Mesendoderm (in vitro differentiated cells): ENCODE results near the gene TSEN2.

Experiments used
- DNase-seq: peaks from one replicate; pipeline ENCODE4 v3.0.0; 2013
- H2AK5ac ChIP-seq: 2 replicates; pipeline ENCODE4 v1.6.1; 2013; ENCODE audit warnings: low read length, inconsistent platforms
- H2BK120ac ChIP-seq: 2 replicates; pipeline ENCODE4 v1.6.1; 2013; ENCODE audit warnings: low read depth, mild to moderate bottlenecking, low read length, moderate library complexity, mixed read lengths
- H2BK15ac ChIP-seq: replicated peaks from 2 replicates; pipeline ENCODE4 v1.6.1; 2013; ENCODE audit warnings: low read depth, mild to moderate bottlenecking, moderate library complexity
- H2BK5ac ChIP-seq: 2 replicates; pipeline ENCODE4 v1.6.1; 2013; ENCODE audit warnings: low read length, inconsistent platforms
- H3K18ac ChIP-seq: 2 replicates; pipeline ENCODE4 v1.6.1; 2013; ENCODE audit warnings: mild to moderate bottlenecking, low read length, mixed read lengths
- H3K23ac ChIP-seq: one replicate; pipeline ENCODE4 v1.6.1; 2013; ENCODE audit warnings: low read length
- H3K27ac ChIP-seq: 2 replicates; pipeline ENCODE4 v1.5.1; 2013; ENCODE audit warnings: low read depth, mild to moderate bottlenecking, inconsistent platforms, low read length, moderate library complexity
- H3K27me3 ChIP-seq: 2 replicates; pipeline ENCODE4 v1.6.1; 2013; ENCODE audit warnings: low read length, control low read depth, mild to moderate bottlenecking, inconsistent platforms; ENCODE audit not compliant: insufficient read depth, poor library complexity
- H3K36me3 ChIP-seq: 2 replicates; pipeline ENCODE4 v1.6.1; 2013; ENCODE audit warnings: low read length, inconsistent platforms; ENCODE audit not compliant: control insufficient read depth, insufficient read depth
- H3K4ac ChIP-seq: one replicate; pipeline ENCODE4 v1.6.1; 2013; ENCODE audit warnings: low read depth, mild to moderate bottlenecking, low read length, moderate library complexity
- H3K4me1 ChIP-seq: 2 replicates; pipeline ENCODE4 v1.6.1; 2013; ENCODE audit warnings: low read depth, low read length, inconsistent platforms; ENCODE audit not compliant: control insufficient read depth
- H3K4me2 ChIP-seq: 2 replicates; pipeline ENCODE4 v1.6.1; 2013; ENCODE audit warnings: low read length
- H3K4me3 ChIP-seq: 2 replicates; pipeline ENCODE4 v1.5.1; 2013; ENCODE audit warnings: mild to moderate bottlenecking, low read length
- H3K56ac ChIP-seq: one replicate; pipeline ENCODE4 v1.6.1; 2013; ENCODE audit warnings: low read length
- H3K79me1 ChIP-seq: 2 replicates; pipeline ENCODE4 v1.6.1; 2013; ENCODE audit warnings: low read length, inconsistent platforms
- H3K79me2 ChIP-seq: 2 replicates; pipeline ENCODE4 v1.6.1; 2013; ENCODE audit warnings: mild to moderate bottlenecking, low read length; ENCODE audit not compliant: control insufficient read depth, insufficient read depth
- H3K9ac ChIP-seq: 2 replicates; pipeline ENCODE4 v1.6.1; 2013; ENCODE audit warnings: low read length, inconsistent platforms
- H4K5ac ChIP-seq: one replicate; pipeline ENCODE4 v1.6.1; 2013; ENCODE audit warnings: low read length
- H4K8ac ChIP-seq: one replicate; pipeline ENCODE4 v1.6.1; 2013; ENCODE audit warnings: low read depth, mild to moderate bottlenecking, control low read depth, low read length, moderate library complexity
- WGBS: extraction: QIAGEN DNeasy Blood & Tissue Kit; methylation state at CpG from one replicate; pipeline ENCODE4 v1.1.7; 2013; ENCODE audit warnings: low lambda C conversion rate, missing lambda C conversion rate; ENCODE audit not compliant: insufficient coverage; ENCODE audit errors: extremely low coverage; 5-methylcytosine and 5-hydroxymethylcytosine counted together

Gene TSEN2

DNA sequence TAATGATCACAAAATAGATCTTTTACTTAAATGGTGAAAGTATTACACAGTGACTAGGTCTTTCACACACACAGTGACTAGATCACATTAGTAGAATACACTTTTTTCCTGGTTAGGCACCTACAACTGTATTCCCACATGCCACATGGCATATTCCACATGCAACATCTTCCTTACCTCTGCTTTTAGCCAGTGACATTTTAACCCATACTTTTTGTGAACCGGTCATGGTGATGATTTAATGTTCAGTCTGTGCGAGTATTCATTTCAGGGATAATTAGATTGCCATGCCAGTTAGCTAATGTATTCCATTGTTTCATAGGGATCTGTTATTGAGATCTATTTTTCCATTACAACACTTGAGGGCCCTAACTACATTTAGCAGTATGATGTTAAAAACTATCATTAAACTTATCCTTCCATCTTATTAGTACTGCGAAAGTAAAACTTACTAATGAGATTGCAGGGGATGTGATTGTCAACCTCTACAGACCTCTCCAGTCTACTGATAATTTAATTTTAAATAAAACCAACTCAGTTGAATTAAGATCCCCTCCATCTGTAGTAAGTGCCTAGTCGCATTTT, 28.3 kb downstream of the TSEN2 start:
- Histone ChIP-seq H3K23ac (no peak overlapping the region), H3K18ac (no peak overlapping the region), H3K36me3 (no peaks in the 10 kb centered on the region), H3K27ac (no peak overlapping the region), H3K79me1 (no peaks in the 10 kb centered on the region), H3K4me1 (peaks cover 2% of the 10 kb centered on the region), H3K4me2 (no peak overlapping the region), H3K9ac (no peak overlapping the region), H4K5ac (no peak overlapping the region), H2BK120ac (no peak overlapping the region), H3K56ac (no peak overlapping the region), H2BK15ac (no peak overlapping the region), H4K8ac (no peak overlapping the region), H3K27me3 (no peaks in the 10 kb centered on the region), H3K4ac (no peak overlapping the region), H3K79me2 (no peaks in the 10 kb centered on the region), H2AK5ac (no peak overlapping the region), H3K4me3 (no peak overlapping the region), H2BK5ac (no peak overlapping the region)
- WGBS = no CpG with 5 or more reads among the region's 4 CpGs
- DNase-seq = no peak

DNA sequence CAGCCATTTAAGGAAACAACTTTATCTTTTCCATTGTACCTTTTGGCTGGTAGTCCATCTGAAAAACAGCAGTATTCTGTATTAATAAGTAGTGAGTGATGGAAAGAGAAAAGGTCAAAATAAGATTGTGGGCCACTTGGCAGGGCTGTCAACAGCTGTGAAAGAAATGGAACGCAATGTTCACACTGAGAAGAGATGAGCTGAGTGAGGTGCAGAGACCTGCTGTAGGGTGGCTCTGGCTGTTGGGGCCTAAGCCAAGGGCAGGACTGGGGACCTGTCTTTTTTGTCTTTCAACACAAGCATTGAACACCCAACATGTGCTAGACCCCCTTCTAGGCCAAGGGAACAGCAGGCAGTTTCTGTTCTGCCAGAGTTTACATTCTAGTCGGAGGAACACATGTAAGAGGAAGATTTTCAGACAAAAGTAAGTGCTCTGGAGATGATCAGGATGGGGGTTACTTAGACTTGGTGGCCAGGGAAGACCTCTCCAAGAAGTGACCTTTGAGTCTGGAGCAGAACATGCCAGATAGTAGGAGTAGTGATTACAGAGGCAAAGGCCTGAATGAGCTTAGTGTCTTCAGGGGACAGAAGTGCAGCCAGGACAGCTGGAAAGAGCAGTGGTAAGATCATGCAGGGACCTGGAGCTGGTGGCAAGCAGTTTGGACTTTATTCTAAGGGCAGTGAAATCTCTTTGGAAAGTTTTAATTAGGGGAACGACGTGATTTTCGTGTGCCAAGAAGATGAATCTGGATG, 29.6 kb downstream of the TSEN2 start:
- no peak overlapping the region for H4K5ac ChIP-seq
- H3K27me3 ChIP-seq = no peaks in the 10 kb centered on the region
- H4K8ac ChIP-seq = no peak overlapping the region
- no peak overlapping the region for H3K23ac ChIP-seq
- H3K79me2 ChIP-seq = no peaks in the 10 kb centered on the region
- H3K27ac ChIP-seq = no peak overlapping the region
- H2BK15ac ChIP-seq = no peak overlapping the region
- no peak overlapping the region for H3K4me3 ChIP-seq
- H2AK5ac ChIP-seq = no peak overlapping the region
- DNase-seq = no peak
- no peak overlapping the region for H2BK120ac ChIP-seq
- no peak overlapping the region for H3K56ac ChIP-seq
- WGBS = 100% methylated on average over 3 of the region's 5 CpGs
- H3K4me2 ChIP-seq = no peak overlapping the region
- no peak overlapping the region for H2BK5ac ChIP-seq
- no peaks in the 10 kb centered on the region for H3K79me1 ChIP-seq
- H3K9ac ChIP-seq = no peak overlapping the region
- H3K18ac ChIP-seq = no peak overlapping the region
- H3K4me1 ChIP-seq = peaks cover 4% of the 10 kb centered on the region
- H3K4ac ChIP-seq = no peak overlapping the region
- H3K36me3 ChIP-seq = no peaks in the 10 kb centered on the region

DNA sequence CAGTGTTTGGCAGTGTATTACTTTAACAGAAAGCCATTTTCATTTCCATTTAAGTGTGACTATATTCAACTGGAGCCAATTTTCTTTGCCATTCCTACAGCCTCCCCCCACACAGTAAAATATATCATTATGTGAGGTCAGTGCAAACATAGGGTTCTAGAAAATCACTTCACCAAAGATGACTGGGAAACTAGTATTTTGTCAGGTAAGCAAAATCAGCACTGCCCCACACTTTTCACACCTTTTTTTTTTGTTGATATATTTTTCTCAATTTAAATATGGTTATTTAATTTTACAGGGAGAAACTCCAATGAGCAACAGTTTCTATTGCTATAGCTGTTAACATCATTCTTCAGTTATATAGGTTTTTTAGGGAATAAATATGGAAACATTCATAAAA, 31.4 kb downstream of the TSEN2 start:
- Histone ChIP-seq H4K8ac (no peak overlapping the region), H3K4me1 (peaks cover 4% of the 10 kb centered on the region), H3K36me3 (no peaks in the 10 kb centered on the region), H2BK120ac (no peak overlapping the region), H3K4me3 (no peak overlapping the region), H3K27ac (no peak overlapping the region), H2BK15ac (no peak overlapping the region), H3K4ac (no peak overlapping the region), H4K5ac (no peak overlapping the region), H2BK5ac (no peak overlapping the region), H3K9ac (no peak overlapping the region), H3K56ac (no peak overlapping the region), H3K79me2 (no peaks in the 10 kb centered on the region), H3K23ac (no peak overlapping the region), H3K18ac (no peak overlapping the region), H3K4me2 (no peak overlapping the region), H3K79me1 (no peaks in the 10 kb centered on the region), H2AK5ac (no peak overlapping the region), H3K27me3 (no peaks in the 10 kb centered on the region)
- no peak for DNase-seq

DNA sequence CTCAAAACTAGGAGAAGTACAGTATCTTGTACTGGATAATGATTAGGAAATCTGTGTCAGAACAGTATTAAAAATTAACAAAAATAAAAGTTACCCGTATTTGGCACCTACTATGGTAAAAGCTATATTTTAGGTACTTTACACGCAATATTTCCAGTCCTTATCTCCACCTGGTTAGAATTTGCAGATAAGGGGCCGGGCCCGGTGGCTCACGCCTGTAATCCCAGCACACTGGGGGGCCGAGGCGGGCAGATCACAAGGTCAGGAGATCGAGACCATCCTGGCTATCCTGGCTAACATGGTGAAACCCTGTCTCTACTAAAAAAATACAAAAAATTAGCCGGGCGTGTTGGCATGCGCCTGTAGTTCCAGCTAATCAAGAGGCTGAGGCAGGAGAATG, 32.6 kb downstream of the TSEN2 start:
- Histone ChIP-seq H4K8ac (no peak overlapping the region), H4K5ac (no peak overlapping the region), H2BK120ac (no peak overlapping the region), H3K9ac (no peak overlapping the region), H3K56ac (no peak overlapping the region), H3K4me2 (no peak overlapping the region), H3K36me3 (no peaks in the 10 kb centered on the region), H3K4me1 (peaks cover 4% of the 10 kb centered on the region), H3K79me2 (no peaks in the 10 kb centered on the region), H3K4ac (no peak overlapping the region), H2BK5ac (no peak overlapping the region), H3K27me3 (no peaks in the 10 kb centered on the region), H2BK15ac (no peak overlapping the region), H2AK5ac (no peak overlapping the region), H3K18ac (no peak overlapping the region), H3K27ac (no peak overlapping the region), H3K79me1 (no peaks in the 10 kb centered on the region), H3K4me3 (no peak overlapping the region), H3K23ac (no peak overlapping the region)
- no CpG with 5 or more reads among the region's 11 CpGs for WGBS
- peak; percentile 37 for DNase-seq

DNA sequence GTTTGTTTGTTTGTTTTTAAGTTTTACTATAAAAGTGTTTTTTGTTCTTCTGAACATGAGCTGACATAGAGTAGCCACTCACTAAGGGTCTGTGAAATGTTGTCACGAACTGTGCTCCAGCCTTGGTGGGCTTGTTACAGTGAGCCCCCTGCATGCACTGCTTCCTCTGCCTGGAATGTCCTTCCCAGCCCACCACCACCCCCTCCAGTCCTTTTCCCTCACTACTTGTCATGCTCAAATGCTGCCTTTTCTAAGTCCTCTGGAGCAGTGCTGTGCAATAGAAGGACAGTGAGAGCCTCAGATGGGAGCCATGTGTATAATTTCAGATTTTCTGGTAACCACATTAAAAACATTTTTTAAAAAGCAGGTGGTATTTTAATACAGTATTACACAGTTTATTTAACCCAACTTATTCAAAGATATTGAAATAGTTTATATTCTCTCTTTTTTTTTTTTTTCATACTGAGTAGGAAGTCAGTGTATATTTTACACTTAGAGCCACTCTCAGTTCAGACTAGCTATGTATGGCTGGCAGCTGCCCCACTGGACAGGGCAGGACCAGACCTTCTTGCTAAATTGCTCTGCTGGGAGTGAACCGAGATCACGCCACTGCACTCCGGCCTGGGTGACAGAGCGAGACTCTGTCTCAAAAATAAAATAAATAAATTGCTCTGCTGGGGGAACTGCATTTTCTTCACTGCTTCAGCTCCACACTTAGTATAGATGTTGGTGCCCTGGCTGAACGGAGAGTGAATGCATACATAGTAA, 34.2 kb downstream of the TSEN2 start:
- no peak overlapping the region for H3K9ac ChIP-seq
- no peak overlapping the region for H3K18ac ChIP-seq
- no peaks in the 10 kb centered on the region for H3K27me3 ChIP-seq
- no peak overlapping the region for H2BK5ac ChIP-seq
- no peak overlapping the region for H2AK5ac ChIP-seq
- H3K4me2 ChIP-seq = no peak overlapping the region
- H2BK120ac ChIP-seq = no peak overlapping the region
- DNase-seq = peak; percentile 51
- H4K5ac ChIP-seq = no peak overlapping the region
- no peak overlapping the region for H3K4me3 ChIP-seq
- no peaks in the 10 kb centered on the region for H3K79me1 ChIP-seq
- H3K79me2 ChIP-seq = no peaks in the 10 kb centered on the region
- H3K4ac ChIP-seq = no peak overlapping the region
- no peak overlapping the region for H3K27ac ChIP-seq
- no CpG with 5 or more reads among the region's 6 CpGs for WGBS
- H3K4me1 ChIP-seq = peaks cover 6% of the 10 kb centered on the region
- no peaks in the 10 kb centered on the region for H3K36me3 ChIP-seq
- no peak overlapping the region for H4K8ac ChIP-seq
- H3K56ac ChIP-seq = no peak overlapping the region
- no peak overlapping the region for H2BK15ac ChIP-seq
- H3K23ac ChIP-seq = no peak overlapping the region
